ENCODE measurements around the gene NRXN3.

The NRXN3 gene

GRCh38 chr14:78178971-78179370, 8.8 kb downstream of the NRXN3 start:
- Histone ChIP-seq H3K36me3 (ENCODE audit: low read depth) (no peaks in the 10 kb centered on the region), H3K4me3 (ENCODE audit: severe bottlenecking) (no peak overlapping the region), H3K27ac (ENCODE audit: poor library complexity, severe bottlenecking) (no peak overlapping the region), H3K4me1 (ENCODE audit: insufficient read depth, poor library complexity, severe bottlenecking) (no peaks in the 10 kb centered on the region), H3K9me3 (ENCODE audit: severe bottlenecking) (no peaks in the 10 kb centered on the region), H3K27me3 (ENCODE audit: insufficient read depth, poor library complexity, severe bottlenecking) (peaks cover 17% of the 10 kb centered on the region)
- ATAC-seq (ENCODE audit: low read depth) = no peak
- no peak for TF ChIP-seq CTCF (IDR thresholded peaks at IDR 0.05; ENCODE audit: poor library complexity, severe bottlenecking)
- no peak for DNase-seq (ENCODE audit: low spot score)

GRCh38 chr14:78181270-78181669, 11.1 kb downstream of the NRXN3 start:
- H3K4me3 ChIP-seq (ENCODE audit: severe bottlenecking) = no peak overlapping the region
- ATAC-seq (ENCODE audit: low read depth) (no peak), DNase-seq (ENCODE audit: low spot score) (no peak)
- no peak overlapping the region for H3K27ac ChIP-seq (ENCODE audit: poor library complexity, severe bottlenecking)
- H3K4me1 ChIP-seq (ENCODE audit: insufficient read depth, poor library complexity, severe bottlenecking) = no peaks in the 10 kb centered on the region
- H3K9me3 ChIP-seq (ENCODE audit: severe bottlenecking) = no peaks in the 10 kb centered on the region
- H3K27me3 ChIP-seq (ENCODE audit: insufficient read depth, poor library complexity, severe bottlenecking) = peaks cover 20% of the 10 kb centered on the region
- H3K36me3 ChIP-seq (ENCODE audit: low read depth) = no peaks in the 10 kb centered on the region
- TF ChIP-seq CTCF (IDR thresholded peaks at IDR 0.05; ENCODE audit: poor library complexity, severe bottlenecking) = no peak

GRCh38 chr14:78182722-78183121, 12.5 kb downstream of the NRXN3 start:
- H3K9me3 ChIP-seq (ENCODE audit: severe bottlenecking) = no peaks in the 10 kb centered on the region
- H3K27ac ChIP-seq (ENCODE audit: poor library complexity, severe bottlenecking) = no peak overlapping the region
- no peak overlapping the region for H3K4me3 ChIP-seq (ENCODE audit: severe bottlenecking)
- TF ChIP-seq CTCF (IDR thresholded peaks at IDR 0.05; ENCODE audit: poor library complexity, severe bottlenecking) = no peak
- no peaks in the 10 kb centered on the region for H3K36me3 ChIP-seq (ENCODE audit: low read depth)
- no peaks in the 10 kb centered on the region for H3K4me1 ChIP-seq (ENCODE audit: insufficient read depth, poor library complexity, severe bottlenecking)
- DNase-seq (ENCODE audit: low spot score) = no peak
- peaks cover 20% of the 10 kb centered on the region for H3K27me3 ChIP-seq (ENCODE audit: insufficient read depth, poor library complexity, severe bottlenecking)
- no peak for ATAC-seq (ENCODE audit: low read depth)

GRCh38 chr14:78184157-78184556, 14.0 kb downstream of the NRXN3 start:
- Histone ChIP-seq H3K9me3 (ENCODE audit: severe bottlenecking) (no peaks in the 10 kb centered on the region), H3K36me3 (ENCODE audit: low read depth) (no peaks in the 10 kb centered on the region), H3K27me3 (ENCODE audit: insufficient read depth, poor library complexity, severe bottlenecking) (peaks cover 20% of the 10 kb centered on the region), H3K27ac (ENCODE audit: poor library complexity, severe bottlenecking) (no peak overlapping the region), H3K4me1 (ENCODE audit: insufficient read depth, poor library complexity, severe bottlenecking) (no peaks in the 10 kb centered on the region), H3K4me3 (ENCODE audit: severe bottlenecking) (no peak overlapping the region)
- ATAC-seq (ENCODE audit: low read depth) = no peak
- no peak for TF ChIP-seq CTCF (IDR thresholded peaks at IDR 0.05; ENCODE audit: poor library complexity, severe bottlenecking)
- no peak for DNase-seq (ENCODE audit: low spot score)

GRCh38 chr14:78186277-78186676, 16.1 kb downstream of the NRXN3 start:
- ATAC-seq (ENCODE audit: low read depth) (no peak), DNase-seq (ENCODE audit: low spot score) (no peak)
- H3K4me1 ChIP-seq (ENCODE audit: insufficient read depth, poor library complexity, severe bottlenecking) = no peaks in the 10 kb centered on the region
- no peaks in the 10 kb centered on the region for H3K9me3 ChIP-seq (ENCODE audit: severe bottlenecking)
- no peaks in the 10 kb centered on the region for H3K36me3 ChIP-seq (ENCODE audit: low read depth)
- TF ChIP-seq CTCF (IDR thresholded peaks at IDR 0.05; ENCODE audit: poor library complexity, severe bottlenecking) = no peak
- H3K27me3 ChIP-seq (ENCODE audit: insufficient read depth, poor library complexity, severe bottlenecking) = peaks cover 6% of the 10 kb centered on the region
- H3K27ac ChIP-seq (ENCODE audit: poor library complexity, severe bottlenecking) = no peak overlapping the region
- H3K4me3 ChIP-seq (ENCODE audit: severe bottlenecking) = no peak overlapping the region

Measured in RWPE2 (cell line).